Kidney (tissue), 14 donors: ENCODE measurements around the gene SNX27. TPM values are rescaled to one million over a fixed set of nuclear protein-coding genes. Genes with fewer than 3 reads are reported as not detected.

Source experiments
- DNase-seq, 5 donors: peaks; one replicate each; pipeline ENCODE4 v3.0.0-alpha.2; 2013 to 2020
- FAIRE-seq: peaks from 2 replicates; lab custom pipeline; 2012; peaks lifted over from hg19 to GRCh38; lab: Jason Lieb, UNC
- H3K27ac ChIP-seq, 2 donors: one replicate each; pipeline ENCODE4 v1.7.0; 2013; ENCODE audit warnings: low read depth in 2 of 2, low read length in 2 of 2, inconsistent platforms in 1 of 2
- H3K27me3 ChIP-seq: one replicate; pipeline ENCODE4 v1.7.1; 2013; ENCODE audit warnings: low read length, inconsistent platforms; ENCODE audit not compliant: control insufficient read depth, insufficient read depth
- H3K36me3 ChIP-seq, 3 donors: one replicate each; pipeline versions ENCODE4 v1.7.0 to v1.7.1; 2013; ENCODE audit warnings: low read length in 3 of 3, control low read depth in 1 of 3, inconsistent platforms in 1 of 3; ENCODE audit not compliant: insufficient read depth in 3 of 3, control insufficient read depth in 2 of 3
- H3K4me1 ChIP-seq, 3 donors: one replicate each; pipeline versions ENCODE4 v1.7.0 to v1.7.1; 2013; ENCODE audit warnings: low read length in 3 of 3, inconsistent platforms in 1 of 3, low read depth in 1 of 3; ENCODE audit not compliant: control insufficient read depth in 2 of 3, insufficient read depth in 2 of 3
- H3K4me3 ChIP-seq, 3 donors: one replicate each; pipeline versions ENCODE4 v1.7.0 to v1.8.1; 2013; ENCODE audit warnings: low read length in 3 of 3, control low read depth in 1 of 3, inconsistent platforms in 1 of 3
- H3K9ac ChIP-seq, 3 donors: one replicate each; pipeline versions ENCODE4 v1.7.0 to v1.7.1; 2013; ENCODE audit warnings: low read length in 3 of 3, control low read depth in 1 of 3, inconsistent platforms in 1 of 3
- H3K9me3 ChIP-seq, 3 donors: one replicate each; pipeline versions ENCODE4 v1.7.0 to v1.7.1; 2013; ENCODE audit warnings: low read length in 3 of 3, control low read depth in 1 of 3, inconsistent platforms in 1 of 3; ENCODE audit not compliant: control insufficient read depth in 2 of 3, insufficient read depth in 1 of 3
- intact Hi-C: fragments of 100-400 bp; cut with DNase I; formaldehyde crosslinking; loops from one replicate; pipeline ENCODE4 v1.11.1; 2022
- polyA plus RNA-seq: library from polyadenylated mRNA; stranded (reverse); fragments of 350-450 nt; fragmentation: Illumina TruSeq; extraction: RNeasy Lipid Tissue Mini Kit (QIAGEN cat#74804); gene quantifications from one replicate; pipeline ENCODE4 v1.2.3, GENCODE V29; 2014; ENCODE audit warnings: low read depth, low replicate concordance; ENCODE audit not compliant: insufficient read depth
- total RNA-seq: library from RNA; stranded (reverse); fragmentation: NEBNext Ultra II Directional; extraction: Animal tissue kit (Norgen Biotek cat#: 25700); gene quantifications from one replicate; pipeline ENCODE4 v1.2.1, GENCODE V29; 2021
- TF ChIP-seq, protein P1 (sequence below): IDR thresholded peaks from 3 replicates; pipeline ENCODE4 v1.5.1; 2012; ENCODE audit warnings: mild to moderate bottlenecking, moderate library complexity, borderline replicate concordance; ENCODE audit not compliant: insufficient read depth; ENCODE audit errors: extremely low read depth
- donor health status: control.
- donor health status: control.
- donor health status: control.
- donor health status: control.
- donor health status: control.
- donor health status: DM: yes; HTN: yes; CAD: no.
- donor health status: Normal renal cell carcinoma (clear cell type).

The SNX27 gene
- total and polyA plus RNA-seq, 2 donors from 2014 or later = 13.5 to 46.3 TPM

DNA sequence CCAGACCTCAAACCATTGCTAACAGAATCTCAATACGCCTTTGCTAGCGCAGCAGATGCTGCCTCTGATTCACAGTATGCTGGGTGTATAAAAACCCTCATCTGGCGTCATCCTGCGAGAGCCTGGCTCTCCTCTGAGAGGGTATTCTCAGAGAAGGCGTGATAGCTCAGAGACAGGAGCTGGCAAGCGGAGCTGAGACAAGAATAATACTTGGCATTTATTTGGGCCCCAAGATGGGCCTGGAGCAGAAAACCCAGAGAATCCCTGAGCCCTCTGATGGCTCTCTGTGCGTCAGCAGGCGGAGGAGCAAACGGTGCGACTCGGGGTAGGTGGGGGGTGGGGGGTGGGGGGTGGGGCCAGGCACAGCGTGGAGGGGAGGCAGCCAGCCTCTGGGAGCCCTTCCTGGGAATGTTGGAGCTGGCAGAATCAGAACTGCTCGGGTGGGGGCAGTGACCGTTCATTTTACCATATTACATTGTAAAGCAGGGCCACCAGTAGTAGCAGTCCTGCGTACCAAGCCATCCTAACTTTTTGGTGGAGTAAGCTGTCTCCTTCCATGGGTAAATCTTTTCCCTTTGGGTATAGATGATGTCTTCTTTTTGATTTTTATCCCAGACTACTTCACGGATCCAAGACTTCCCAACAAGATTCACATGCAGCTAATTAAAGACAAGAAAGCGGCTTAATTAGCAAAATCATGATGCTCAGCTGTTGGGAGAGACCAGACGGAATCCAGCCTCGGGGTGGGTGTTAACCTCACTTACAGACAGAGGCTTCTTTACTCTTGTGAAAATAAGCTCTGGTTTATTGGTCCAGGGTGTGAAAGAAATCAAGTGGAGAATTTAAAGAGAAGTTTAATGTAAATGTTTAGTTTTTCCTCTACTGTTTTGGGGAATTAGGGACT is 116.6 kb downstream of the SNX27 start:
- FAIRE-seq = no peak
- Histone ChIP-seq H3K9ac (no peak overlapping the region), H3K36me3 (no peaks in the 10 kb centered on the region), H3K9me3 (no peaks in the 10 kb centered on the region), H3K4me3 (no peak overlapping the region), H3K4me1 (peaks cover 0 to 8% (median 0%) of the 10 kb centered on the region in 3 donors), H3K27me3 (no peaks in the 10 kb centered on the region), H3K27ac (no peak overlapping the region)
- DNase-seq = no peak
- intact Hi-C loops = no loop called here
- TF ChIP-seq, protein P1, sequence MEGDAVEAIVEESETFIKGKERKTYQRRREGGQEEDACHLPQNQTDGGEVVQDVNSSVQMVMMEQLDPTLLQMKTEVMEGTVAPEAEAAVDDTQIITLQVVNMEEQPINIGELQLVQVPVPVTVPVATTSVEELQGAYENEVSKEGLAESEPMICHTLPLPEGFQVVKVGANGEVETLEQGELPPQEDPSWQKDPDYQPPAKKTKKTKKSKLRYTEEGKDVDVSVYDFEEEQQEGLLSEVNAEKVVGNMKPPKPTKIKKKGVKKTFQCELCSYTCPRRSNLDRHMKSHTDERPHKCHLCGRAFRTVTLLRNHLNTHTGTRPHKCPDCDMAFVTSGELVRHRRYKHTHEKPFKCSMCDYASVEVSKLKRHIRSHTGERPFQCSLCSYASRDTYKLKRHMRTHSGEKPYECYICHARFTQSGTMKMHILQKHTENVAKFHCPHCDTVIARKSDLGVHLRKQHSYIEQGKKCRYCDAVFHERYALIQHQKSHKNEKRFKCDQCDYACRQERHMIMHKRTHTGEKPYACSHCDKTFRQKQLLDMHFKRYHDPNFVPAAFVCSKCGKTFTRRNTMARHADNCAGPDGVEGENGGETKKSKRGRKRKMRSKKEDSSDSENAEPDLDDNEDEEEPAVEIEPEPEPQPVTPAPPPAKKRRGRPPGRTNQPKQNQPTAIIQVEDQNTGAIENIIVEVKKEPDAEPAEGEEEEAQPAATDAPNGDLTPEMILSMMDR = no peak

DNA sequence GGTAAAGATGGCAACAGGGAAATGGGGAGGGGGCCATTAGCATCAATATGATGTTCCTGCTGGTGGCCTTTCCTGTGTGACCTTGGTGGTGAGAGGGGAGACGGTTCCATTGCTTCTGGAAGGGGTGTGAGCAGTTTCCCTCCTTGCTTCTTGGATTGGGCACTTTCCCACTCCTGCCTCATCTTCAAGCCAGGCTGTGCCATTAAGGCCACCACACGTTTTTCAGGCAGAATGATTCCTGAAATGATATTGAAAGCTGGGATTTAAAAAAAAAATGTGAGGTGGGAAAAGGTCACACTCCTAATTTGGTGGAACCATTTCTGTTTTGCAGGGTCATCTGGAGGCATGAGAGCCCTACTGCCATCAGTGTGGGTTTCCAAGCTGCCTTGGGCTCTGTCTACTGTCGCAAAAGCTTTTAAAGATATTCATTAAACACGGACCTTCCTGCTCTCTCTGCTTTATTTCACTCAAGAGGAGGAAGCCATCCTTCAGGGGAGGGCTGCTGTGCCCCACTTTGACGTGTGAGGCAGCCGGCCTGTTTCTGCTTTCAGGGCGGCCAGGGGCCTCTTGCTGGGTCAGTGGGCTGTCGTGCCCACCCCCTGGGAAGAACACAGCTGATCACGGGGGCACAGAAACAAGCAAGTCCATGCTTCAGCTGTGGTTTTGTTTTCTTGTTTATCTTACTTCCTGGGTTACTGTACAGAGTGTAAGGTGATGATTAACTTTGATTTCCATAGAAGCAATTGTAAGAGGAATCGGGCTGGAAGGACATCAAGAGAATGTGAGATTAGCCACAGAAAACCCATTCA is 117.5 kb downstream of the SNX27 start:
- Histone ChIP-seq H3K9ac (no peak overlapping the region), H3K4me1 (peaks cover 0 to 8% (median 0%) of the 10 kb centered on the region in 3 donors), H3K36me3 (no peaks in the 10 kb centered on the region), H3K4me3 (peak overlapping the region in 1 of 3 donors; percentile 41), H3K27ac (no peak overlapping the region), H3K9me3 (no peaks in the 10 kb centered on the region), H3K27me3 (no peaks in the 10 kb centered on the region)
- TF ChIP-seq, protein P1 = no peak
- intact Hi-C loops = no loop called here
- no peak for FAIRE-seq
- DNase-seq = no peak

DNA sequence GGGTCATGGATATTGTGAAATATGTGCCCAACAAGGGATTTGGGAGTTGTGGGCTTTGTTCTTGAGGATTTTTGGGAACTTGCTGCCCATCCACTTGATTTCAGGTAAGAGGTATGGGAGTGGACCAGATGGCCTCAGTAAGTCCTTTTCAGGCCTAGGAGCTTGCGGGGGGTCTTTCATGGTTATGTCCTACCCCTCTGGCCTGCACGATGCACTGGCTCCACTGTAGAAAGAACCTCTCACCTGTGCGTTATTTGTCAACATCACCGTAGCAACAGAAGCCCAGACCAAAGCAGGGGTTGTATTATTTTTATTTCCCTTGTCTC is 118.1 kb downstream of the SNX27 start:
- Histone ChIP-seq H3K27me3 (no peaks in the 10 kb centered on the region), H3K4me1 (peaks cover 0 to 8% (median 0%) of the 10 kb centered on the region in 3 donors), H3K36me3 (no peaks in the 10 kb centered on the region), H3K9ac (no peak overlapping the region), H3K9me3 (no peaks in the 10 kb centered on the region), H3K27ac (no peak overlapping the region), H3K4me3 (no peak overlapping the region)
- intact Hi-C loops = loop anchor here (10.0 kb wide), 2 partner anchors 125 to 195 kb away; no protein-coding TSS in a partner anchor
- FAIRE-seq (no peak), DNase-seq (no peak)
- TF ChIP-seq, protein P1 = no peak
